Pancreas (tissue), 10 donors: Measurements from ENCODE around the gene EGFL7. TPM values are rescaled to one million over a fixed set of nuclear protein-coding genes. Genes with fewer than 3 reads are reported as not detected.

ENCODE experiments used
- ATAC-seq, 4 donors: fragments of 200-7000 bp; cut with Tn5 transposase; one replicate each; pipeline versions ENCODE4 v1.8.0 to v1.9.1; 2020; ENCODE audit warnings: mild to moderate bottlenecking in 4 of 4, moderate library complexity in 4 of 4
- DNase-seq, 6 donors: peaks; one replicate each; pipeline ENCODE4 v3.0.0-alpha.2; 2020
- FAIRE-seq: peaks from 2 replicates; lab custom pipeline; 2012; peaks lifted over from hg19 to GRCh38; lab: Jason Lieb, UNC
- H3K27ac ChIP-seq, 4 donors: fragments of 200-600 bp; sonication (generic); 1 replicate in 3 of 4; 2 replicates in 1 of 4; pipeline versions ENCODE4 v1.5.0 to v1.8.0; 2020
- H3K27me3 ChIP-seq, 4 donors: fragments of 200-600 bp; one replicate each; pipeline ENCODE4 v1.8.0; 2021
- H3K36me3 ChIP-seq, 3 donors: fragments of 200-600 bp; sonication (generic) in 1 of 3; one replicate each; pipeline versions ENCODE4 v1.5.0 to v1.8.0; 2020 to 2021
- H3K4me1 ChIP-seq, 3 donors: fragments of 200-600 bp; one replicate each; pipeline ENCODE4 v1.8.0; 2021
- H3K4me3 ChIP-seq, 4 donors: fragments of 200-600 bp; sonication (generic) in 2 of 4; one replicate each; pipeline versions ENCODE4 v1.5.0 to v1.8.0; 2020 to 2021
- H3K9me3 ChIP-seq, 4 donors: fragments of 200-600 bp; one replicate each; pipeline ENCODE4 v1.8.0; 2021
- CTCF ChIP-seq, 4 donors: fragments of 200-600 bp; sonication (generic) in 3 of 4; IDR thresholded peaks; one replicate each; pipeline versions ENCODE4 v1.5.0 to v1.8.0; 2021; ENCODE audit warnings: antibody characterized with exemption in 4 of 4
- WGBS, 2 donors: extraction: QIAGEN DNeasy Blood & Tissue Kit; methylation state at CpG; one replicate each; pipeline ENCODE4 v1.1.7; 2013; 5-methylcytosine and 5-hydroxymethylcytosine counted together
- intact Hi-C, 3 donors: fragments of 100-400 bp; cut with DNase I; formaldehyde crosslinking; loops; one replicate each; pipeline versions ENCODE4 v1.11.1 to v1.14.2; 2022
- polyA plus RNA-seq, 2 donors: library from polyadenylated mRNA; stranded (reverse); fragments of 200-250 nt; gene quantifications; one replicate each; pipeline ENCODE4 v1.2.3, GENCODE V29; 2013
- total RNA-seq, 6 donors: library from RNA; stranded (reverse); fragmentation: NEBNext Ultra II Directional in 4 of 6; extraction: Animal tissue kit (Norgen Biotek cat#: 25700) in 4 of 6; gene quantifications; one replicate each; pipeline versions ENCODE4 v1.2.1 to v1.2.4, GENCODE V29; 2021 to 2023
- donor health status: healthy with polysubstance abuse.
- donor health status: DM: no; HTN: no; CAD: no; lungs with moderate emphysema.
- donor health status: DM: no; HTN: no; CAD: no.
- donor health status: control.
- donor health status: control.
- donor health status: Bipolar disorder and iron deficiency.
- donor health status: DM: yes; HTN: yes; CAD: no.
- donor health status: DM: no; HTN: no; CAD: no.
- donor health status: DM: no; HTN: no; CAD: no.
- donor health status: DM: yes; HTN: yes; CAD: no.

EGFL7 gene
- total and polyA plus RNA-seq, 8 donors: 8.6 to 134 (median 16.7) TPM

DNA sequence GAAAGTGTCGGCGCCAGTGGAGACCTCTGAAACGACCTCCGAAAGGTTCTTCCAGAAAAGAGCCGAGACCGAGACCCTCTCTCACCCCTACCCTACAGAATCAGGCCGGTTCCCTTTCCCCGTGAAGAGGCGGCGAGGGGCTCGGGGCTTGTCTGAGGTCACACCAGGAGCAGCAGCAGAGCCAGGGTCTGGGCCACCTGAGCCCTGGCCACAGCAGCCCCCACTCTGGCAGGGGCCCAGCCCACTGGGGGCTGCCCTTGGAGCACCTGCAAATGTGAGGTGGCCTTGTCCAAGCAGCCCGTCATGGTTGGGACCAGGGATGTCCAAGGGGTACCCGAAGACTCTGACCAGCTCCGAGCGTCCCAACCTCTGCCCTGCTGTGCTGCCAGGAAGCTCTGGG lies 15.3 kb downstream of the EGFL7 start:
- TF ChIP-seq CTCF (IDR thresholded peaks at IDR 0.05): no peak
- no peak for ATAC-seq
- no peak for FAIRE-seq
- H3K27me3 ChIP-seq: no peaks in the 10 kb centered on the region
- peaks cover 0 to 16% (median 0%) of the 10 kb centered on the region in 3 donors for H3K36me3 ChIP-seq
- no peak overlapping the region for H3K4me3 ChIP-seq
- H3K9me3 ChIP-seq: no peaks in the 10 kb centered on the region
- WGBS, 2 donors: 91 to 94% methylated on average over 15 of the region's 15 CpGs
- no peak overlapping the region for H3K27ac ChIP-seq
- H3K4me1 ChIP-seq: peaks cover 9 to 20% (median 9%) of the 10 kb centered on the region in 3 donors
- intact Hi-C loops: no loop called here
- DNase-seq: no peak

GRCh38 chr9:136678624-136679023 lies 15.9 kb downstream of the EGFL7 start:
- Histone ChIP-seq H3K4me3 (no peak overlapping the region), H3K27me3 (no peaks in the 10 kb centered on the region), H3K36me3 (peaks cover 0 to 16% (median 0%) of the 10 kb centered on the region in 3 donors), H3K4me1 (peaks cover 9 to 20% (median 9%) of the 10 kb centered on the region in 3 donors), H3K27ac (no peak overlapping the region), H3K9me3 (no peaks in the 10 kb centered on the region)
- no peak for DNase-seq
- no peak for ATAC-seq
- TF ChIP-seq CTCF (IDR thresholded peaks at IDR 0.05): no peak
- 85% methylated on average over 6 of the region's 6 CpGs for WGBS, 2 donors
- intact Hi-C loops: no loop called here
- no peak for FAIRE-seq

- DNase-seq: no peak
- Histone ChIP-seq H3K36me3 (peaks cover 0 to 12% (median 0%) of the 10 kb centered on the region in 3 donors), H3K27me3 (no peaks in the 10 kb centered on the region), H3K27ac (peak overlapping the region in 1 of 4 donors; percentile 30), H3K4me3 (no peak overlapping the region), H3K9me3 (no peaks in the 10 kb centered on the region), H3K4me1 (peaks cover 9 to 20% (median 12%) of the 10 kb centered on the region in 3 donors)
- no peak for FAIRE-seq
- peak in 1 of 4 donors; percentile 6 for ATAC-seq
- whole genome bisulfite sequencing, 2 donors: 75 to 77% methylated on average over 22 of the region's 22 CpGs
- TF ChIP-seq CTCF (IDR thresholded peaks at IDR 0.05): no peak
- intact Hi-C loops: no loop called here
These were observed 16.8 kb downstream of the EGFL7 start for GRCh38 chr9:136679431-136679941.

GRCh38 chr9:136681029-136681428 lies 18.3 kb downstream of the EGFL7 start:
- H3K27me3 ChIP-seq: no peaks in the 10 kb centered on the region
- ATAC-seq (no peak), DNase-seq (no peak), FAIRE-seq (no peak)
- H3K4me3 ChIP-seq: no peak overlapping the region
- peaks cover 0 to 12% (median 0%) of the 10 kb centered on the region in 3 donors for H3K36me3 ChIP-seq
- no peak for TF ChIP-seq CTCF (IDR thresholded peaks at IDR 0.05)
- peaks cover 8 to 25% (median 20%) of the 10 kb centered on the region in 3 donors for H3K4me1 ChIP-seq
- no peaks in the 10 kb centered on the region for H3K9me3 ChIP-seq
- WGBS, 2 donors: 95 to 96% methylated on average over 17 of the region's 17 CpGs
- intact Hi-C loops: no loop called here
- no peak overlapping the region for H3K27ac ChIP-seq

DNA sequence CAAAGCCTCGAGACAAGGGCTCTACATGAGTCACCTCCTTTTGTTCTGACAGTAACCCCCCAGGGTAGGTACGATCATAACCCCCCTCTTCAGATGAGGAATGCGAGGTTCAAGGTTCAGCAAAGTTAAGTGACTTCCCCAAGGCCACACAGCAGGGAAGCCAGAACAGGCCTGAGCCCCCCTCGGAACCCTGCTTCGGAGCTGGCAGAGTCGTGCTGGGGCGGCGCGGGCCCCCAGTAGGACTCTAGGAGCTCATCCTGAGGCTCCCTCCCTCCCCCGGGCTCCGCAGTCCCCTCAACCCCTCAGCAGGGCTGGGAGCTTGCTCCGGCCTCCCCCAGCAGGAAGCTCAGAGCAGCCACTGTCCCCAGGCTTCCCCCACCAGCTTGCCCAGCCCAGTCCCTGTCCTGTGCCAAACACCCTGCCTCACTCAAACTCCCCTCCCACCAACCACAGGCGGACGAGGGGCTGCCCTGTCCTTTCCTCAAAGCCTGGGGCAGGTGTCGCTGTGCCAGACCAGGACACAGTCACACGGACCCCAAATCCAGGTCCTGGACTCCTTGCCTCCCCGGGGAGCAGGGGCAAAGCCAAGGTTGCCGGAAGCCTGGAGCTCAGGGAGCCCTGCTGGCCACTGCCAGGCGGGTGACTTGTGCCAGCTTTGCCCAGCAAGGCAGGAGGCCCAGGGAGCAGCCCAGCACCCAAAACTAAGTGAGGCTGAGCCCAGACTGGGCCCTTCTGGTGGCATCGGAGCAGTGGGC lies 19.4 kb downstream of the EGFL7 start:
- 80% methylated on average over 15 to 20 of the region's 20 CpGs for WGBS, 2 donors
- no peaks in the 10 kb centered on the region for H3K9me3 ChIP-seq
- H3K4me1 ChIP-seq: peaks cover 5 to 19% (median 16%) of the 10 kb centered on the region in 3 donors
- ATAC-seq (no peak), FAIRE-seq (no peak), DNase-seq (peak in 1 of 6 donors; percentile 48)
- no peak overlapping the region for H3K4me3 ChIP-seq
- H3K27me3 ChIP-seq: no peaks in the 10 kb centered on the region
- no peak for TF ChIP-seq CTCF (IDR thresholded peaks at IDR 0.05)
- H3K36me3 ChIP-seq: peaks cover 0 to under 1% (median 0%) of the 10 kb centered on the region in 3 donors
- intact Hi-C loops: no loop called here
- H3K27ac ChIP-seq: no peak overlapping the region
